PFSK-1 (cell line): ENCODE measurements around the gene KIF1B.

ENCODE experiments used
- POLR2AphosphoS5 ChIP-seq: IDR thresholded peaks from 2 replicates; pipeline ENCODE4 v1.6.1; 2012; ENCODE audit warnings: low read depth, mild to moderate bottlenecking, control low read depth, low read length, moderate library complexity
- SIN3A ChIP-seq: IDR thresholded peaks from 2 replicates; pipeline ENCODE4 v1.6.1; 2012; ENCODE audit warnings: mild to moderate bottlenecking, low read length, moderate library complexity, borderline replicate concordance; ENCODE audit not compliant: insufficient read depth
- TAF1 ChIP-seq: IDR thresholded peaks from 2 replicates; pipeline ENCODE4 v1.6.1; 2012; ENCODE audit warnings: low read length, control low read depth, borderline replicate concordance; ENCODE audit not compliant: insufficient read depth

GRCh38 chr1:10192263-10192662 is 18.1 kb upstream of the KIF1B start:
- TF ChIP-seq POLR2AphosphoS5 (no peak), SIN3A (no peak), TAF1 (no peak)
